ENCODE measurements around the gene LRRC39. TPM values are rescaled to one million over a fixed set of nuclear protein-coding genes. Genes with fewer than 3 reads are reported as not detected.

Gene LRRC39
- total RNA-seq, 4 donors from 2014 or later, result 0.39 to 7.5 (median 1.5) TPM

DNA sequence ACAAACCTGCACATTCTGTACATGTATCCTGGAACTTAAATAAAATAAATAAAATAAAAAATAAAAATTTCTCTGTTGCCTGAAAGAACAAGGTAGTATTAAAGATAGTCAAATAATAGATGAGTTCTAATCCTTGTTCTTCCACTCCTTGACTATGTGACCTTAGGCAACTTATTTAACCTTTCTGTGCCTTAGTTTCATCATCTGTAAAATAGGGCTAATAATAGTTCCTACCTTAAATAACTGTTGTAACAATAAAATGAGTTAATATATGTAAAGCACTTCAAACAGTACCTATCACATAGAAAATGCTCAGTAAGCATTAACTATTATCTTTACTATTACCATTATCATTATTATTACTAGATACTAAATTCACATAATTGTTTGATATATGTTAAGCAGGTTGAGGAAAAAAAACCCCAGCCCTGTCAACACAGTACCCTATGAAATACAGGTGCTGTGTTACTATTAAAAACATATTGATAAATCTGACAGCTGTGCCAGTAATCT lies 68.4 kb downstream of the LRRC39 start:
- TF ChIP-seq, protein P1, sequence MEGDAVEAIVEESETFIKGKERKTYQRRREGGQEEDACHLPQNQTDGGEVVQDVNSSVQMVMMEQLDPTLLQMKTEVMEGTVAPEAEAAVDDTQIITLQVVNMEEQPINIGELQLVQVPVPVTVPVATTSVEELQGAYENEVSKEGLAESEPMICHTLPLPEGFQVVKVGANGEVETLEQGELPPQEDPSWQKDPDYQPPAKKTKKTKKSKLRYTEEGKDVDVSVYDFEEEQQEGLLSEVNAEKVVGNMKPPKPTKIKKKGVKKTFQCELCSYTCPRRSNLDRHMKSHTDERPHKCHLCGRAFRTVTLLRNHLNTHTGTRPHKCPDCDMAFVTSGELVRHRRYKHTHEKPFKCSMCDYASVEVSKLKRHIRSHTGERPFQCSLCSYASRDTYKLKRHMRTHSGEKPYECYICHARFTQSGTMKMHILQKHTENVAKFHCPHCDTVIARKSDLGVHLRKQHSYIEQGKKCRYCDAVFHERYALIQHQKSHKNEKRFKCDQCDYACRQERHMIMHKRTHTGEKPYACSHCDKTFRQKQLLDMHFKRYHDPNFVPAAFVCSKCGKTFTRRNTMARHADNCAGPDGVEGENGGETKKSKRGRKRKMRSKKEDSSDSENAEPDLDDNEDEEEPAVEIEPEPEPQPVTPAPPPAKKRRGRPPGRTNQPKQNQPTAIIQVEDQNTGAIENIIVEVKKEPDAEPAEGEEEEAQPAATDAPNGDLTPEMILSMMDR (IDR thresholded peaks at IDR 0.05), result no peak
- TF ChIP-seq POLR2A (IDR thresholded peaks at IDR 0.05), result no peak
- TF ChIP-seq EP300 (IDR thresholded peaks at IDR 0.05), result no peak
- DNase-seq (ENCODE audit: low spot score in 2 of 2), result no peak
- peaks cover 0 to 11% (median 0%) of the 10 kb centered on the region in 3 donors for H3K36me3 ChIP-seq

GRCh38 chr1:100107696-100108095 lies 70.4 kb downstream of the LRRC39 start:
- 48 to 58% methylated on average over 4 of the region's 4 CpGs for WGBS, 2 donors
- Histone ChIP-seq H3K27me3 (no peaks in the 10 kb centered on the region), H3K9me3 (no peaks in the 10 kb centered on the region), H3K27ac (no peak overlapping the region), H3K4me1 (no peaks in the 10 kb centered on the region), H3K36me3 (peaks cover 0 to 29% (median 0%) of the 10 kb centered on the region in 3 donors), H3K4me3 (no peak overlapping the region)
- no peak for DNase-seq (ENCODE audit: low spot score in 2 of 2)
- TF ChIP-seq EP300 (IDR thresholded peaks at IDR 0.05) (no peak), POLR2A (IDR thresholded peaks at IDR 0.05) (no peak)
- TF ChIP-seq, protein P1 (IDR thresholded peaks at IDR 0.05), result no peak

More for the DNA sequence above, 68.4 kb downstream of the LRRC39 start:
- H3K27me3 ChIP-seq, result no peaks in the 10 kb centered on the region
- no peaks in the 10 kb centered on the region for H3K4me1 ChIP-seq
- H3K9me3 ChIP-seq, result no peaks in the 10 kb centered on the region
- no peak overlapping the region for H3K27ac ChIP-seq
- no peak overlapping the region for H3K4me3 ChIP-seq

GRCh38 chr1:100101564-100101963 lies 76.5 kb downstream of the LRRC39 start:
- DNase-seq (ENCODE audit: low spot score in 2 of 2), result no peak
- 93 to 96% methylated on average over 2 of the region's 2 CpGs for WGBS, 2 donors
- H3K27ac ChIP-seq, result no peak overlapping the region
- no peak overlapping the region for H3K4me3 ChIP-seq
- no peaks in the 10 kb centered on the region for H3K27me3 ChIP-seq
- H3K4me1 ChIP-seq, result no peaks in the 10 kb centered on the region
- TF ChIP-seq, protein P1 (IDR thresholded peaks at IDR 0.05), result no peak
- TF ChIP-seq EP300 (IDR thresholded peaks at IDR 0.05), result no peak
- no peak for TF ChIP-seq POLR2A (IDR thresholded peaks at IDR 0.05)
- peaks cover 0 to 62% (median 0%) of the 10 kb centered on the region in 3 donors for H3K36me3 ChIP-seq
- no peaks in the 10 kb centered on the region for H3K9me3 ChIP-seq

DNA sequence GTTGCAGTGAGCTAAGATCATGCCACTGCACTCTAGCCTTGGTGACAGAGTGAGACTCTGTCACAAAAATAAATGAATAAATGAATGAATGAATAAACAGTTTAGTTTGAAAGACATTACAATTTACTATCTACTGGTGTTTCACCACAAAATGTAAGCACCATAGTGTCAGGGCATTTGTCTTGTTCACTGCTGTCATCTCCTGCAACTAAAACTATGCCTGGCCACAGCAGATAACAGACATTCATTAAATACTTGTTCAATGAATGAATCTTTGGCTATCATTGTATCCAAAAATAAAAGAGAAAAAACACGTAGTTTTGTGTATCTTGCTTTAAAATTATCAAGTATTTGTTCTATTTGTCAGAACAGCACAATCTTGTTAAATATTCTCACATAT lies 77.9 kb downstream of the LRRC39 start:
- WGBS, 2 donors, result 59 to 67% methylated on average over 1 of the region's 1 CpG
- peaks cover 0 to 66% (median 0%) of the 10 kb centered on the region in 3 donors for H3K36me3 ChIP-seq
- H3K27ac ChIP-seq, result no peak overlapping the region
- DNase-seq (ENCODE audit: low spot score in 2 of 2), result no peak
- H3K4me3 ChIP-seq, result no peak overlapping the region
- H3K4me1 ChIP-seq, result no peaks in the 10 kb centered on the region
- no peaks in the 10 kb centered on the region for H3K9me3 ChIP-seq
- no peak for TF ChIP-seq POLR2A (IDR thresholded peaks at IDR 0.05)
- no peak for TF ChIP-seq EP300 (IDR thresholded peaks at IDR 0.05)
- H3K27me3 ChIP-seq, result no peaks in the 10 kb centered on the region

Small RNA genes lying within 50 kb of the gene (small RNA-seq; reads per million reads assigned to genes)
- gene AC093019.1, result not detected
- gene RPL23AP90, result not detected

Other genes with a start within 250 kb of the LRRC39 start
- 10 to 100 TPM; 15.7 to 23.8 (median 17.9) TPM for gene SLC35A3, start 208.3 kb downstream of the LRRC39 start, total RNA-seq
- gene SASS6, start 45.3 kb downstream of the LRRC39 start, total RNA-seq, result 1 to 10 TPM; 1.8 to 3.9 (median 2.7) TPM
- 10 to 100 TPM; 10.2 to 33.0 (median 16.2) TPM for gene TRMT13, start 45.1 kb downstream of the LRRC39 start, total RNA-seq
- gene DBT, start 71.6 kb upstream of the LRRC39 start, total RNA-seq, result 10 to 100 TPM in 3 of 4 donors, 1 to 10 TPM in 1; 8.1 to 10.7 (median 10.3) TPM
- gene RTCA, start 88.0 kb upstream of the LRRC39 start, total RNA-seq, result 10 to 100 TPM; 21.9 to 30.6 (median 23.2) TPM
- 10 to 100 TPM; 18.6 to 40.6 (median 28.8) TPM for gene CDC14A, start 174.2 kb upstream of the LRRC39 start, total RNA-seq

Data from tibial nerve (tissue), 4 donors.